Neural cell (in vitro differentiated cells): ENCODE data around the gene ACVR1.

Experiments
- EP300 ChIP-seq: fragments of 450-650 bp; conservative IDR thresholded peaks from 2 replicates; pipeline ENCODE4 v1.6.1; 2014; ENCODE audit warnings: antibody characterized with exemption, mild to moderate bottlenecking, moderate library complexity; ENCODE audit not compliant: poor library complexity, severe bottlenecking
- EZH2 ChIP-seq: fragments of 200-600, 300-800 bp; shearing (Covaris generic), sonication (generic); IDR thresholded peaks from 2 replicates; pipeline ENCODE4 v1.6.1; 2014; ENCODE audit warnings: antibody characterized with exemption, low read length, borderline replicate concordance, mild to moderate bottlenecking; ENCODE audit not compliant: insufficient read depth, poor library complexity, severe bottlenecking
- MXI1 ChIP-seq: fragments of 450-650 bp; conservative IDR thresholded peaks from 2 replicates; pipeline ENCODE4 v1.6.1; 2014; ENCODE audit warnings: antibody characterized with exemption, mild to moderate bottlenecking; ENCODE audit not compliant: poor library complexity, severe bottlenecking
- POLR2AphosphoS5 ChIP-seq: IDR thresholded peaks from 2 replicates; pipeline ENCODE4 v1.6.1; 2012
- SMC3 ChIP-seq: fragments of 450-650 bp; conservative IDR thresholded peaks from 2 replicates; pipeline ENCODE4 v1.6.1; 2014; ENCODE audit warnings: antibody characterized with exemption, mild to moderate bottlenecking, moderate library complexity; ENCODE audit not compliant: poor library complexity
- TAF1 ChIP-seq: IDR thresholded peaks from 2 replicates; pipeline ENCODE4 v1.6.1; 2012; ENCODE audit warnings: low read depth
- TF ChIP-seq, protein P1 (sequence below): fragments of 450-650 bp; IDR thresholded peaks from 2 replicates; pipeline ENCODE4 v1.5.1; 2014; ENCODE audit warnings: antibody characterized with exemption, mild to moderate bottlenecking, moderate library complexity; ENCODE audit not compliant: poor library complexity, severe bottlenecking
- TF ChIP-seq, protein P2 (sequence below): IDR thresholded peaks from 2 replicates; pipeline ENCODE4 v1.6.1; 2012; ENCODE audit warnings: borderline replicate concordance

DNA sequence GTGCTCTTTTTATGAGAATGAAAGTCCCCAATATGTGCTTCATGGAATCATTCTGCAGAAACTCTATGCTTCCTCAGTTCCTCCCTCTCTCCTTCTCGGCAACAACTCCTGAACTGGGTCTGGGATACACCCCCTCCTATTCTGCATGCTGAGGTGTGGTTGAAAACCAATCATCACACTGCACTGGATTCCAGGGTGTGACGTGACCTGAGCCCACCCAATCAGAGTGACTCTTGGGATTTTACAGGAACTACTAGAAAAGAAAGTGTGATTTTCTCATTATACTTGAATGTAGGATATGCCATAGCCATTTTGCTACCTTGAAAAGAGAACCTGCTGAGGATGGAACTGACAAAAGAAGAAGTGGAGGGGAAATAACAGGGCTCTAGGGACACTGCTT is 36.3 kb downstream of the ACVR1 start:
- TF ChIP-seq, protein P1, sequence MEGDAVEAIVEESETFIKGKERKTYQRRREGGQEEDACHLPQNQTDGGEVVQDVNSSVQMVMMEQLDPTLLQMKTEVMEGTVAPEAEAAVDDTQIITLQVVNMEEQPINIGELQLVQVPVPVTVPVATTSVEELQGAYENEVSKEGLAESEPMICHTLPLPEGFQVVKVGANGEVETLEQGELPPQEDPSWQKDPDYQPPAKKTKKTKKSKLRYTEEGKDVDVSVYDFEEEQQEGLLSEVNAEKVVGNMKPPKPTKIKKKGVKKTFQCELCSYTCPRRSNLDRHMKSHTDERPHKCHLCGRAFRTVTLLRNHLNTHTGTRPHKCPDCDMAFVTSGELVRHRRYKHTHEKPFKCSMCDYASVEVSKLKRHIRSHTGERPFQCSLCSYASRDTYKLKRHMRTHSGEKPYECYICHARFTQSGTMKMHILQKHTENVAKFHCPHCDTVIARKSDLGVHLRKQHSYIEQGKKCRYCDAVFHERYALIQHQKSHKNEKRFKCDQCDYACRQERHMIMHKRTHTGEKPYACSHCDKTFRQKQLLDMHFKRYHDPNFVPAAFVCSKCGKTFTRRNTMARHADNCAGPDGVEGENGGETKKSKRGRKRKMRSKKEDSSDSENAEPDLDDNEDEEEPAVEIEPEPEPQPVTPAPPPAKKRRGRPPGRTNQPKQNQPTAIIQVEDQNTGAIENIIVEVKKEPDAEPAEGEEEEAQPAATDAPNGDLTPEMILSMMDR: no peak
- no peak for TF ChIP-seq POLR2AphosphoS5
- TF ChIP-seq EP300: no peak
- no peak for TF ChIP-seq EZH2
- TF ChIP-seq MXI1: no peak
- TF ChIP-seq SMC3: no peak
- TF ChIP-seq, protein P2, sequence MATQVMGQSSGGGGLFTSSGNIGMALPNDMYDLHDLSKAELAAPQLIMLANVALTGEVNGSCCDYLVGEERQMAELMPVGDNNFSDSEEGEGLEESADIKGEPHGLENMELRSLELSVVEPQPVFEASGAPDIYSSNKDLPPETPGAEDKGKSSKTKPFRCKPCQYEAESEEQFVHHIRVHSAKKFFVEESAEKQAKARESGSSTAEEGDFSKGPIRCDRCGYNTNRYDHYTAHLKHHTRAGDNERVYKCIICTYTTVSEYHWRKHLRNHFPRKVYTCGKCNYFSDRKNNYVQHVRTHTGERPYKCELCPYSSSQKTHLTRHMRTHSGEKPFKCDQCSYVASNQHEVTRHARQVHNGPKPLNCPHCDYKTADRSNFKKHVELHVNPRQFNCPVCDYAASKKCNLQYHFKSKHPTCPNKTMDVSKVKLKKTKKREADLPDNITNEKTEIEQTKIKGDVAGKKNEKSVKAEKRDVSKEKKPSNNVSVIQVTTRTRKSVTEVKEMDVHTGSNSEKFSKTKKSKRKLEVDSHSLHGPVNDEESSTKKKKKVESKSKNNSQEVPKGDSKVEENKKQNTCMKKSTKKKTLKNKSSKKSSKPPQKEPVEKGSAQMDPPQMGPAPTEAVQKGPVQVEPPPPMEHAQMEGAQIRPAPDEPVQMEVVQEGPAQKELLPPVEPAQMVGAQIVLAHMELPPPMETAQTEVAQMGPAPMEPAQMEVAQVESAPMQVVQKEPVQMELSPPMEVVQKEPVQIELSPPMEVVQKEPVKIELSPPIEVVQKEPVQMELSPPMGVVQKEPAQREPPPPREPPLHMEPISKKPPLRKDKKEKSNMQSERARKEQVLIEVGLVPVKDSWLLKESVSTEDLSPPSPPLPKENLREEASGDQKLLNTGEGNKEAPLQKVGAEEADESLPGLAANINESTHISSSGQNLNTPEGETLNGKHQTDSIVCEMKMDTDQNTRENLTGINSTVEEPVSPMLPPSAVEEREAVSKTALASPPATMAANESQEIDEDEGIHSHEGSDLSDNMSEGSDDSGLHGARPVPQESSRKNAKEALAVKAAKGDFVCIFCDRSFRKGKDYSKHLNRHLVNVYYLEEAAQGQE: no peak
- no peak for TF ChIP-seq TAF1
